ENCODE results near the gene ILKAP.

GRCh38 chr2:238137885-238138284 lies 65.6 kb downstream of the ILKAP start:
- TF ChIP-seq CTCF (IDR thresholded peaks at IDR 0.05) (no peak), POLR2AphosphoS5 (IDR thresholded peaks at IDR 0.05) (no peak)

Data from esophagus muscularis mucosa (tissue), 3 donors.